Measurements from ENCODE around the gene DCK.
"Not testable (repeated sequence)": the region's sequence is repeated elsewhere in the genome, so short reads cannot be mapped to it uniquely, and the experiment has no call there.

The DCK gene

DNA sequence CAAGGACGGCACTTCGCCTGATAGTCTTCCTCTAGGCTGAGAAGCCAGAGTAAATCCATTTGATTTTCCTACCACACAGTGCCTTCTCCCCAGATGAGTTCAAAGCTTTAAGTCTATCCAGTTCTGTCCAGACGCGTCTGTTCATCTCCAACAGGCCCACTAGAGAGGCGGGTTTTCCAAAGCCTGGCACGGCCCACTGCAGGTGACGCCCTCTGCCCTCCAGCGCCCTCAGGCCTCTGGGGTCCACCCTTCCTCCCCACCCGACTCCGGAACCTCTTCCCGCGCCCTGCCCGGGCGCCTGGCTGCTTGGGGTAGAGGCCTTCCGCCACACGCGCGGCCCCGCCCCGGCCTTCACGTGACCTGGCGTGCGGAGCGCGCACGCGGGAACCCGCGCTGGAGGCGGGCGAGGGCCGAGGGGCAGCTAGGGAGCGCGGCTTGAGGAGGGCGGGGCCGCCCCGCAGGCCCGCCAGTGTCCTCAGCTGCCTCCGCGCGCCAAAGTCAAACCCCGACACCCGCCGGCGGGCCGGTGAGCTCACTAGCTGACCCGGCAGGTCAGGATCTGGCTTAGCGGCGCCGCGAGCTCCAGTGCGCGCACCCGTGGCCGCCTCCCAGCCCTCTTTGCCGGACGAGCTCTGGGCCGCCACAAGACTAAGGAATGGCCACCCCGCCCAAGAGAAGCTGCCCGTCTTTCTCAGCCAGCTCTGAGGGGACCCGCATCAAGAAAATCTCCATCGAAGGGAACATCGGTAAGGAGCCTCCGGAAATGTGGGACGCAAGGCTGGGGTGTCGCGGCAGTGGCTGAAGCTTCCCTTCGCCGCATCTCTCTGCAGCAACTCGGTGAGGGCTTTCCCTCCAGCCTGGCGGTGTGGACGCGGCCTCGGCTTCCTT is at the start of gene DCK:
Gene DCK, plus strand, starts transcription at position 469 of the 888 bp plus-strand sequence. Its CDS starts 187 bp downstream, at position 656.
- DNase-seq = peak; percentile 83

- no peak for DNase-seq
Measured at GRCh38 chr4:70945046-70945445, 48.4 kb upstream of the DCK start.

DNA sequence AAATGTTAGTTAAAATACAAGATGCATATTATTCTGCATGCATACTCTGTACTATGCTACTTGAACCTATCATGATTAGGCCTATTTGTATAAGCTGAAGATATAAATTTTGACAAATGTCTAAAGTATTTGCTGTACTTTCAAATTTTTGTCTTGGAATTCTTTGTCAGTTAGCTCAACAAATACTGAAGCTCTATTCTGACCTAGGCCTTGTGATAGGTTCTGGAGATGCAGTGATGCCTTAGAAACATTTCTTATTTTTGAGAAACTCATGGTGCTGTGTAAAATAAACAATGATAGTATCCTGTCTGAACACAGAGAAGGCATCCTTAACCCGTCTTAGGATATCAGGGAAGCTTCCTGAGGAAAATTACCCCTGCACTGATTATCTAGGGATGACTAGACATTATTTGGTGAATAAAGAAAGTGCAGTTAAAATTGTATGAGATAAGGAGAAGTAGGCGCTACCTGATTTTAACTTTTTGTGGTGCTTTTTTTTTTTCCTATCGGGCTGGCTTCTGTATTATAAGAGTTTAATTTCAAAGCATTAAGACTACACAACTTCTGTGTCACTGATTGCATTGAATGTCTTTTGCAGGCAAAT is 47.9 kb upstream of the DCK start:
- DNase-seq = no peak

DNA sequence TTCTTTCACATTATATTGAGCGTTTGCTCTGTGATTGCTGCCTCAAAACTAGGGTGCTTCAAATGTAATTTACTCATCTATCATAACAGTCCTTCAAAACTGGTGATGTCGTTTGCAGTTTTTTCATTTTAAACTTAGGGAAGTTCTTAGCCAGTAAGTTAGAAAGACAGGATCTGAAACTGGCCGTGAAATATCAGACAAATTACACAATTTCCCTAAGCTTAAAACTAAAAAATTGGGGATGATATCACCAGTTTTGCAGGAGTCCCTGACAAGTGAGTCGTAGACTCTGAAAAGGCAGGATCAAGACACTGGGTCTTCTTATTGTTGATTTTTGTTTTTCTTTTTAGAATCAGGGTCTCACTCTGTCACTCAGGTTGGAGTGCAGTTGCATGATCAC is 46.5 kb upstream of the DCK start:
- DNase-seq = no peak

GRCh38 chr4:70948665-70949260 is 44.7 kb upstream of the DCK start:
- no peak for DNase-seq

GRCh38 chr4:70954032-70954431 is 39.4 kb upstream of the DCK start:
- no peak for DNase-seq

- DNase-seq = no peak
Measured at GRCh38 chr4:70956549-70957210, 36.8 kb upstream of the DCK start.

DNA sequence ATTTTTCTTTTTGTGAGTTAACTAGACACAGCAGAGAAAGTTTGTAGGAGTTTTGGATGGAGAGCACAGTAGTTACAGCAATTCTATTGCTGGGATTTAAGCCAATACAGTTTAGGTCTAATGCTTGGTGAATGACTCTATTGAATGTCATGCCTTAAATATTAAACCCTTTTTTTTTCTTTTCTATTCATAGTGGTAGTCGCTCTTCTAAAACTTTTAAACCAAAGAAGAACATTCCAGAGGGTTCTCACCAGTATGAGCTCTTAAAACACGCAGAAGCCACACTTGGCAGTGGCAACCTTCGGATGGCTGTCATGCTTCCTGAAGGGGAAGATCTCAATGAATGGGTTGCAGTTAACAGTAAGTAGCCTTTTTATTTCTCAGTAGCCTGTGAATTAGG is 34.8 kb upstream of the DCK start:
- no peak for DNase-seq

- DNase-seq = no peak
Measured at GRCh38 chr4:70969076-70969475, 24.4 kb upstream of the DCK start.

DNA sequence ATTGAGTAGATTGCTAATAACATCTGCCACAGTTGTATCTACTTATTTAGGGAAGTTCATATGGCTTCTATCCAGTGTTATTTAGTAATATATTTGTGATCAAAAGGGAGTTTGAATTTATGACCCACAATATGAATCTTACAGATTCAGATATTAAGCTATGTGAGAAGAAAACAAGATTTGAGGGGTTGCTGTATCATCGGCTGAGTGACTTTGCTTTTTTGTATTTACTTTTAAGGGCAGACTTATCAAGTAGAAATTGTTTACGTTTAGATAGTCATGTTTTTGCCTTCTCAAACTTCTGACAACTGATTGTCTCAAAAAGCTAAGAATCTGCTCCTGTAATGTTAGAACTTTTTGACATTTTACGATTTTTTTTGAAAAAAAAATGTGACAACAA is 17.2 kb upstream of the DCK start:
- DNase-seq = no peak

DNA sequence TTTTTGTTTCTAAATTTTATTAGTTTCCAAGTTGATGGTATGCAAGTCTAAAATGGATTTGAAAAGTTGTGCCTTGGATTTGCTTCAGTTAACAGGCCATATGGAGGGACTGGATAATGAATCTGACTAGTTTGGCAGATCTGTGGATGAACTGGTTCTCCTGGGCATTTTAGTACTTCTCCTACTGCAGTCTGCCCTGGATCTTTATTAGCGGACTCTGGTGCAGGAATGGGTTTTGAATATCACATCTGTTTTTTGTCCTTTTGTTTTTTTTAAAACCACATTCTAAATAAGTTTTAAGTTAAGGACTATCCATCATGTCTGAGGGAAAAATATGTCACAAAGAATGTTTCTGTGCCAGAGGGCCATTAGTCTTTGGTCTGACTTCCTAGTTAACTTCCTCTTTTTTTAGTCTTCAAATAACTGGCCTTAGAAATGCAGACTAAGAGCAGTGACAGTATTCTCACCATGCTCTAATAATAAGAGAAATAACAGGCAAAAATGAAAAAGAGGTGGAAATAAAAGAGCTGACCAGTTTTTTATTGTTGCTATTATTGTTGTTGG is 13.9 kb upstream of the DCK start:
- DNase-seq = no peak

- DNase-seq = no peak
Measured at GRCh38 chr4:70980196-70980595, 13.3 kb upstream of the DCK start.

- DNase-seq = no peak
Measured at GRCh38 chr4:70984106-70984505, 9.3 kb upstream of the DCK start.

DNA sequence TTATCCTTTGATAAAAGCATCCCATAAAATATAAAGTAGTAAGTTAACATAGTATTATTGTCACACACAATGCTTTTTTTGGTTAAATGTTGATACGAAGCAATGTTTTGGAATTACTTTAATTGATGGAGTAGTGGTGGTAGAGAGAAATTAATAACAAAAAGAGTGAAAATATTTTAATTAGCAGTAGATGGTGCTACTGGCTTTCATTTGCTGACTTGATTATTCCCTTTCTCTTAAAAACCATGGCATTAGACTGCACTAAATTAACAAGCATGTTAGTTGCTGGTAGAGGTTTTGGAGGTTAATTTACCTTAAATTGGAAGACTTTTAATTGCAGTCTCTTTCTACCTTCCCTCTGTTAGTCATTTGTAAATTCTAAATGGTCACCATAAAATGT is 8.9 kb upstream of the DCK start:
- no peak for DNase-seq

DNA sequence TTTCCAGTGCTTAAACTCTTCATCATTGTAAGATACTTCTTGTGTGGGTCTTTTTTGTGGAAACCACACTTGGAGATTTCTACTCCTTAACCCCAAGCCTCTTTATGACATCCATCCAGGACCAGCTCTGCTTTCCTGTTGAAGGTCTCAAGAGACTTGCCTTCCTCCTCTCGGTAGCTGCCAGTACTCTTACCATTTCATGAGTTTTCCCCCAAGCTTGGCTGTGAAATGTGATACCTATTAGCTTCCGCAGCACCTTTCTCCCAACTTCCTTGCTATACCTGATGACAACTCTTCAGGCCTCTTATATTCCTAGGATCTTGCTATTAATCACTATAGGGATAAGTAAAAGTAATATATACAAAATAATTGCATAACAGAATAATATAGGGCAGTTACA is 1.9 kb upstream of the DCK start:
- no peak for DNase-seq

GRCh38 chr4:70992391-70992881 is 1.0 kb upstream of the DCK start:
- DNase-seq = no peak

DNA sequence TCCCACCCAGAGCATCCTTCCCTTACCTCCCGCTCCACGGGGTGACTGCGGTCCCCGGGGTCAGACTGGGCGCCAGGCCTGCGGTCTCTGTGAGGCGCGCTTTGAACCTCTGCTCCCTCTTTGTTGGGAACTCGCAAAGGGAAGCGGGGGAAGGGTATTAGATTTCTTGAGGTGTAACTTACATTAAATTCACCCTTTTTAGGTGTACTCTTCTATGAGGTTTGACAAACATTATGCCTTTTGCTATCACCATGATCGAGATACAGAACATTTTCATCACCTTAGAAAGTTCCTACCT is 569 bp downstream of the DCK start:
- DNase-seq = no peak

GRCh38 chr4:70994387-70995099 is 1.1 kb downstream of the DCK start:
- no peak for DNase-seq

GRCh38 chr4:70996018-70996360 is 2.5 kb downstream of the DCK start:
- DNase-seq = no peak

- no peak for DNase-seq
Measured at GRCh38 chr4:70997036-70997435, 3.6 kb downstream of the DCK start.

GRCh38 chr4:70997546-70997945 is 4.1 kb downstream of the DCK start:
- DNase-seq = no peak

DNA sequence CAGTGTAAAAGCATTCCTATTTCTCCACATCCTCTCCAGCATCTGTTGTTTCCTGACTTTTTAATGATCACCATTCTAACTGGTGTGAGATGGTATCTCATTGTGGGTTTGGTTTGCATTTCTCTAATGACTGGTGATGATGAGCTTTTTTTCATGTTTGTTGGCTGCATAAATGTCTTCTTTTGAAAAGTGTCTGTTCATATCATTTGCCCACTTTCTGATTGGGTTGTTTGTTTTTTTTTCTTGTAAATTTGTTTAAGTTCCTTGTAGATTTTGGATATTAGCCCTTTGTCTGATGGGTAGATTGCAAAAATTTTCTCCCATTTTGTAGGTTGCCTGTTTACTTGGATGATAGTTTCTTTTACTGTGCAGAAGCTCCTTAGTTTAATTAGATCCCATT is 6.2 kb downstream of the DCK start:
- DNase-seq = not testable (repeated sequence)

GRCh38 chr4:71001363-71001762 is 7.9 kb downstream of the DCK start:
- DNase-seq = not testable (repeated sequence)

Data from CD4-positive, alpha-beta T cell treated with Interferon gamma for 1 hour (primary cell).